ENCODE measurements around the gene SLC4A8. TPM values are rescaled to one million over a fixed set of nuclear protein-coding genes. Genes with fewer than 3 reads are reported as not detected.

The SLC4A8 gene
- total RNA-seq, 4 donors from 2014 or later: 0.05 TPM; not detected in 3

DNA sequence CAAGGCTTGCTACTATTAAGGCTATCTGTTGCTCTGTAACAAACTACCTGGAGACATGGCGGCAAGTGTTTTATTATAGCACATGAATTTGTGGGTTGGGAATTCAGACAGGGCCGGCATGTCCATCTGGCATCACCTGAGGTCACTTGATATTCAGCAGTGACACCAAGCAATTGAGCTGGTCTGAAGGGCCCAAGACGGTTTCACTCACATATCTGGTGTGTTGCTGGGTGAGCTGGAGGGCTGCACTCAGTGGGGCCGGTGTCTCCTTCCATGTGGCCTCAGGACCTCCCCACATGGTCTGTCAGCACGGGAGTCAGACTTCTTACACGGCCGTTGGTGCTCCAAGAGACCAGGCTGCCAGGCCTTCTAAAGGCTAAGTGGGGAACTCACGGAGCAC lies 114.0 kb downstream of the SLC4A8 start:
- Histone ChIP-seq H3K4me1 (no peaks in the 10 kb centered on the region), H3K27me3 (peaks cover 0 to 8% (median 3%) of the 10 kb centered on the region in 3 donors), H3K4me3 (no peak overlapping the region), H3K27ac (no peak overlapping the region), H3K9me3 (no peaks in the 10 kb centered on the region), H3K36me3 (no peaks in the 10 kb centered on the region)
- DNase-seq: peak in 1 of 2 donors; percentile 13
- peak; percentile 52 to 53 for ATAC-seq
- in situ Hi-C loops (cut with MboI; ENCODE audit: low sequenced_read_pairs in 4 of 4): loop anchor here in 1 of 4 donors (25.0 kb wide), 1 partner anchor 276 kb away; the partner anchor contains the start of gene SMAGP
- TF ChIP-seq, protein P1, sequence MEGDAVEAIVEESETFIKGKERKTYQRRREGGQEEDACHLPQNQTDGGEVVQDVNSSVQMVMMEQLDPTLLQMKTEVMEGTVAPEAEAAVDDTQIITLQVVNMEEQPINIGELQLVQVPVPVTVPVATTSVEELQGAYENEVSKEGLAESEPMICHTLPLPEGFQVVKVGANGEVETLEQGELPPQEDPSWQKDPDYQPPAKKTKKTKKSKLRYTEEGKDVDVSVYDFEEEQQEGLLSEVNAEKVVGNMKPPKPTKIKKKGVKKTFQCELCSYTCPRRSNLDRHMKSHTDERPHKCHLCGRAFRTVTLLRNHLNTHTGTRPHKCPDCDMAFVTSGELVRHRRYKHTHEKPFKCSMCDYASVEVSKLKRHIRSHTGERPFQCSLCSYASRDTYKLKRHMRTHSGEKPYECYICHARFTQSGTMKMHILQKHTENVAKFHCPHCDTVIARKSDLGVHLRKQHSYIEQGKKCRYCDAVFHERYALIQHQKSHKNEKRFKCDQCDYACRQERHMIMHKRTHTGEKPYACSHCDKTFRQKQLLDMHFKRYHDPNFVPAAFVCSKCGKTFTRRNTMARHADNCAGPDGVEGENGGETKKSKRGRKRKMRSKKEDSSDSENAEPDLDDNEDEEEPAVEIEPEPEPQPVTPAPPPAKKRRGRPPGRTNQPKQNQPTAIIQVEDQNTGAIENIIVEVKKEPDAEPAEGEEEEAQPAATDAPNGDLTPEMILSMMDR (IDR thresholded peaks at IDR 0.05 in 4 of 5, conservative IDR thresholded peaks at IDR 0.05 in 1 of 5): no peak
- no peak for TF ChIP-seq POLR2A (IDR thresholded peaks at IDR 0.05)
- intact Hi-C loops (cut with DNase I; ENCODE audit: low total_unique reads): no loop called here

DNA sequence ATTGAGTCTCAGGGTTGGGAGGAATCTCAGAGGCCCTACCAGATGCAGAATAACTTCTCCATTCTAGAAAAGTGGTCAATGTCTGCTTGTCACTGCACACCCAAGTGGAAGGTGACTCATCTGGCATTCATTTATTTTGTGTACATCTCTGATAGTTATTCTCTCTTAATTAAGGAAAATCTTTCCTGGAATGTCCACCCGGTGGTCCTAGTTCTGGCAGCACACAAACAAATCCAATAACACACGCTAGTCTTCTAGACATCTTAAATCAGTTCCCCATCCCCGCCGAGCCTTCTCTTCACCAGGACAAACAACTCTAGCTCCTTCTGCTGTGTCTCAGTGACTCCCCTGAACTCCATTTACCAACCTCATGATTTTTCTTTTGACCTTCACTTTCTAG lies 116.4 kb downstream of the SLC4A8 start:
- H3K4me3 ChIP-seq: no peak overlapping the region
- no peaks in the 10 kb centered on the region for H3K9me3 ChIP-seq
- no peak for DNase-seq
- H3K36me3 ChIP-seq: no peaks in the 10 kb centered on the region
- ATAC-seq: no peak
- H3K4me1 ChIP-seq: no peaks in the 10 kb centered on the region
- TF ChIP-seq POLR2A (IDR thresholded peaks at IDR 0.05): no peak
- TF ChIP-seq, protein P1 (IDR thresholded peaks at IDR 0.05 in 4 of 5, conservative IDR thresholded peaks at IDR 0.05 in 1 of 5): no peak
- in situ Hi-C loops (cut with MboI; ENCODE audit: low sequenced_read_pairs in 4 of 4) (loop anchor here in 1 of 4 donors (25.0 kb wide), 1 partner anchor 279 kb away; the partner anchor contains the start of gene SMAGP), intact Hi-C loops (cut with DNase I; ENCODE audit: low total_unique reads) (no loop called here)
- peaks cover 0 to 5% (median 3%) of the 10 kb centered on the region in 3 donors for H3K27me3 ChIP-seq
- no peak overlapping the region for H3K27ac ChIP-seq

DNA sequence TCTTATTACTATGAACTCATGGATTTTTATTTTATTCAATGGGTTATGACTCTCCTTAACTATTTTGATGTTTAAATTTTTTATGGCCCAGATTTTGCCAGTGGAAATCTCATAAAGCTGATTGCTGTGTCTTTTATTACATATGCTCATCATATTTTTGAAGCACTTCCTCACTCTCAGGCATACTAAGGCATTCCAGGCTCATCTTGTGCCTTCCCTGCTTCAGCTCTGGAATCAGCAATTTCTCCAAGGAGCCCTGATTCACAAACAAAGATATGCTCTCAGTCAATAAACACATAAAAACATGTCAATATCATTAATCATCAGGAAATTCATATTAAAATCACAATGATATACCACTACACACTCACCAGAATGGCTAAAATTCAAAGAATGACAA lies 121.5 kb downstream of the SLC4A8 start:
- Histone ChIP-seq H3K4me3 (no peak overlapping the region), H3K36me3 (no peaks in the 10 kb centered on the region), H3K27ac (no peak overlapping the region), H3K27me3 (peaks cover 0 to 9% (median 0%) of the 10 kb centered on the region in 3 donors), H3K9me3 (no peaks in the 10 kb centered on the region), H3K4me1 (no peaks in the 10 kb centered on the region)
- intact Hi-C loops (cut with DNase I; ENCODE audit: low total_unique reads) (no loop called here), in situ Hi-C loops (cut with MboI; ENCODE audit: low sequenced_read_pairs in 4 of 4) (loop anchor here in 1 of 4 donors (25.0 kb wide), 1 partner anchor 284 kb away; the partner anchor contains the start of gene SMAGP)
- ATAC-seq (no peak), DNase-seq (no peak)
- no peak for TF ChIP-seq POLR2A (IDR thresholded peaks at IDR 0.05)
- TF ChIP-seq, protein P1 (IDR thresholded peaks at IDR 0.05 in 4 of 5, conservative IDR thresholded peaks at IDR 0.05 in 1 of 5): no peak

DNA sequence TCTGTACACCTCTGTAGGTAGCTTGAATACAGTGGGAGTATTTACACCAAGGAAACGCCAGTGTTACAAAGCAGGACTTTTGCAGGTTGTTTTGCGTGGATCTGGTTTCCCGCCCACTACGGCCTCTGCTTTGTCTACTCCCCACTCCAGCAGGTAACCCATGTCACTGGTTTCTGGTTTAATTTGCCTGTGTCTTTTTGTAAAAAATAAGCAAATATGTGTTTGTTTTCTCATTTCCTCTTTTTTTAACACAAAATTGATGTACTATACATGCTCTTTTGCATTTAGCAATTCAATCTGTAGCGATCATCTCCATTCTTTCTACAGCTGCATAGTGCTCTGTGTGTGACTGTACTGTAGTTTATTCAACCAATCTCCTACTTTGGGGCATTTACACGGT lies 123.0 kb downstream of the SLC4A8 start:
- intact Hi-C loops (cut with DNase I; ENCODE audit: low total_unique reads): no loop called here
- H3K9me3 ChIP-seq: no peaks in the 10 kb centered on the region
- DNase-seq: no peak
- ATAC-seq: no peak
- peaks cover 0 to 9% (median 0%) of the 10 kb centered on the region in 3 donors for H3K27me3 ChIP-seq
- no peak overlapping the region for H3K27ac ChIP-seq
- H3K4me3 ChIP-seq: no peak overlapping the region
- no peaks in the 10 kb centered on the region for H3K4me1 ChIP-seq
- no peaks in the 10 kb centered on the region for H3K36me3 ChIP-seq
- in situ Hi-C loops (cut with MboI; ENCODE audit: low sequenced_read_pairs in 4 of 4): loop anchor here in 1 of 4 donors (25.0 kb wide), 1 partner anchor 285 kb away; the partner anchor contains the start of gene SMAGP
- TF ChIP-seq, protein P1 (IDR thresholded peaks at IDR 0.05 in 4 of 5, conservative IDR thresholded peaks at IDR 0.05 in 1 of 5): no peak
- TF ChIP-seq POLR2A (IDR thresholded peaks at IDR 0.05): no peak
